GOT3 (cell line): ENCODE results near the gene TEX13C.
"Not testable (repeated sequence)": the region's sequence is repeated elsewhere in the genome, so short reads cannot be mapped to it uniquely, and the experiment has no call there.

Experiments
- DNase-seq: peaks from one replicate; lab custom pipeline; 2025; ENCODE audit warnings: mixed read lengths; lab: John Stamatoyannopoulos, UW

TEX13C gene

GRCh38 chrX:125319646-125320521 lies at the start of gene TEX13C:
TSS of gene TEX13C (plus strand) at chrX:125319871. CDS start at chrX:125320120, 249 bp downstream.
- no peak for DNase-seq

GRCh38 chrX:125287282-125287681 lies 32.4 kb upstream of the TEX13C start:
- no peak for DNase-seq

GRCh38 chrX:125288343-125288742 lies 31.3 kb upstream of the TEX13C start:
- no peak for DNase-seq

GRCh38 chrX:125289209-125289608 lies 30.5 kb upstream of the TEX13C start:
- DNase-seq: no peak

- DNase-seq: no peak
These were observed 29.8 kb upstream of the TEX13C start for GRCh38 chrX:125289920-125290319.

GRCh38 chrX:125291124-125291523 lies 28.5 kb upstream of the TEX13C start:
- no peak for DNase-seq

GRCh38 chrX:125293850-125294780 lies 25.6 kb upstream of the TEX13C start:
- DNase-seq: no peak

- no peak for DNase-seq
These were observed 24.3 kb upstream of the TEX13C start for GRCh38 chrX:125295337-125295736.

GRCh38 chrX:125298871-125299270 lies 20.8 kb upstream of the TEX13C start:
- no peak for DNase-seq

- DNase-seq: no peak
These were observed 13.3 kb upstream of the TEX13C start for GRCh38 chrX:125306335-125306866.

- DNase-seq: no peak
These were observed 11.0 kb upstream of the TEX13C start for GRCh38 chrX:125308653-125309052.

- not testable (repeated sequence) for DNase-seq
These were observed 505 bp upstream of the TEX13C start for GRCh38 chrX:125319166-125319565.

- no peak for DNase-seq
These were observed 2.8 kb downstream of the TEX13C start for GRCh38 chrX:125322431-125322830.

- DNase-seq: no peak
These were observed 6.9 kb downstream of the TEX13C start for GRCh38 chrX:125326599-125326998.

- no peak for DNase-seq
These were observed 8.2 kb downstream of the TEX13C start for GRCh38 chrX:125327891-125328290.

- DNase-seq: no peak
These were observed 13.9 kb downstream of the TEX13C start for GRCh38 chrX:125333583-125333982.

GRCh38 chrX:125340490-125340889 lies 20.8 kb downstream of the TEX13C start:
- no peak for DNase-seq

GRCh38 chrX:125374169-125374568 lies 54.5 kb downstream of the TEX13C start:
- DNase-seq: no peak
